GM21576 (cell line): ENCODE measurements around the gene GPER1.

Experiments used
- ATAC-seq: cut with Tn5 transposase; IDR thresholded peaks from one replicate; pipeline ENCODE4 v1.9.1; 2021; ENCODE audit warnings: mild to moderate bottlenecking, moderate library complexity; ENCODE audit not compliant: unreplicated experiment

GPER1 gene

DNA sequence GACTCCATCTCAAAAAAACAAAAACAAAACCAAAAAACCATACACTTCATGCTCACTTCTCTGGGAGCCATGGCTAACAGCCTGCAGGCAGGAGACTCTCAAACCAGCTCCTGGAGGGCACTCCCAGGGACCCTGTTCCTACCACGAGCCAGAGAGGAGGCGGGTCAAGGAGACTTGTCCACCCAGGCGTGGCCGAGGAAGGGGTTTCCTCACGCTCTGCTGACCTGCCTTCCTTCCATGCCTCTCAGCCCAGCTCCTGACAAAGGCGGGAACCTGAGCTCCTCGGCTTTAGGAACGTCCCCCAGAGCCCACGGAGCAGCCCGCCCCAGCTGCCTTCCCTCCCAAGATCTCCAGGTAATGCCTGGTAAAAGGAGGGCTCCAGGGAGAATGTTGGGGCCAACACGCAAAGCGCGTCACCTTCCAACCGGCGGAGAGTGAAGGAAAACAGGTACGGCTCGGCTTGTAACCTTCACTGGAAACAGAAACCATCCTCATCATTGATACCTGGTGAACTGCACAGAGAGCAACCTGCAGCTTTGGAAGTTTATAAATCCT lies 34.0 kb upstream of the GPER1 start:
- ATAC-seq, result no peak

DNA sequence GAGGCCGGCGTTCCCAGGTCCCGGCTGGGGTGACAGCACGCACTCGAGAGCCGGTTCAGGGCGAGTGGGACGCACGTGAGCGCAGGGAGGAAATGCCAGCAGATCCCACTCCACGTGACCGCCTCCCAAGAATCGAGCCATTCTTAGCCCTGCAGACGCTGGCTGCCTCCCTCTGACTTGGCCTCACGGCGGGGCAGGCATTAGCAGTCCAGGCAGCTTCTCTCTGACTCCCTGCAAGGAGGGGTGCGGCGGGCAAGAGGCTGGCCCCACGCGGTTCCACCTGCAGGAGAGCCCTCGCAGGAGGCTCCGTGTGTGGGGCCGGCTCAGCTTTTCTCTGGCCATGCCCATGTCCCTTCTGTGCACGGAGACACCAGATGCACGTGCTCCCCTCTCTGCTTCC lies 33.5 kb upstream of the GPER1 start:
- no peak for ATAC-seq

DNA sequence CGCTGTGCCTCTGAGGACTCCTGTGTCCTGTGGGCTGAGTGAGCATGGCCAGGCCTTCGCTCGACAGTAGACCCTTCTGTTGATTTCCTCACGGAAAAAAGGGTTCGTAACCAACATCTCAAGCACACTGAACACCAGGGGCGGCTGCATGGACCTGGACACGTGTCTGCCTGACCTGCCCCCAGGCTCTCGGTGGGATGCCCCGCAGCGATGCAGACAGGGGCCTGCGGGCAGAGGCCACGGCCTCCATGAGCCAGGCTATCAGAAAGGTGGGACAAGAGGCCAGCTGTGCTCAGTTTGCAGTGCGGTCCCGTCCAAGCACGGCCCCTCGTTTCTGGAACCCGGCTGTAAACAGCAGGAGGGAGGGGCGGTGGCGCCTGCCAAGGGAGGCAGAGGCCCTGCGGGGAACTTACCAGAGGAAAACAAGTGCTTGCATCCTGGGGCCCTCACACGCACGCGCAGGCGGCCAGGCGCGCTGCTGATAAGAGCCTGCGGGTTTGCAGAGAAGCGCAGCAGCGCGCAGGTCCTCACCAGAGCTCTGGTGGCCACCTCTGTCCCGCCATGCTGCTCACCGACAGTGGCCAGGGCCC lies 33.0 kb upstream of the GPER1 start:
- ATAC-seq, result no peak

DNA sequence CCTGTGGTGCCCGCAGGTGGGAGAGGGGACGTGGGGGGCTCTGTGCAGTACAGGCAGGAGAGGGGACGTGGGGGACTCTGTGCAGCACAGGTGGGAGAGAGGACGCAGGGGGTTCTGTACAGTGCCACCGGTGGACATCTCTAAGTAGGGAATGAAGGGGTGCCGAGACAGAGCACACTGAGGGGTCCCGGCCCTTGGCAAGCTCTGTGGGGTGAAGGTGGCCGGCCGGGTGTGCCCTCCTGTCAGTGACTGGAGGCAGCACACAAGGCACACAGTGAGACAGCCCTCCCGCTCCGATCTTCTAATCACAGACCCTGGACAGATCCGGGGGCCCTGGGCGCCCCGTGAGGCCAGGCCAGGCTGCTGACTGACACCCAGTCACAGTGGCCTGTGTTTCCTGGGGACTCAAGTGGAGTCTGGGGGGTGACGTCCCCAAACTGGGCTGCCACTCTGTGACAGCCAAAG lies 32.4 kb upstream of the GPER1 start:
- no peak for ATAC-seq

DNA sequence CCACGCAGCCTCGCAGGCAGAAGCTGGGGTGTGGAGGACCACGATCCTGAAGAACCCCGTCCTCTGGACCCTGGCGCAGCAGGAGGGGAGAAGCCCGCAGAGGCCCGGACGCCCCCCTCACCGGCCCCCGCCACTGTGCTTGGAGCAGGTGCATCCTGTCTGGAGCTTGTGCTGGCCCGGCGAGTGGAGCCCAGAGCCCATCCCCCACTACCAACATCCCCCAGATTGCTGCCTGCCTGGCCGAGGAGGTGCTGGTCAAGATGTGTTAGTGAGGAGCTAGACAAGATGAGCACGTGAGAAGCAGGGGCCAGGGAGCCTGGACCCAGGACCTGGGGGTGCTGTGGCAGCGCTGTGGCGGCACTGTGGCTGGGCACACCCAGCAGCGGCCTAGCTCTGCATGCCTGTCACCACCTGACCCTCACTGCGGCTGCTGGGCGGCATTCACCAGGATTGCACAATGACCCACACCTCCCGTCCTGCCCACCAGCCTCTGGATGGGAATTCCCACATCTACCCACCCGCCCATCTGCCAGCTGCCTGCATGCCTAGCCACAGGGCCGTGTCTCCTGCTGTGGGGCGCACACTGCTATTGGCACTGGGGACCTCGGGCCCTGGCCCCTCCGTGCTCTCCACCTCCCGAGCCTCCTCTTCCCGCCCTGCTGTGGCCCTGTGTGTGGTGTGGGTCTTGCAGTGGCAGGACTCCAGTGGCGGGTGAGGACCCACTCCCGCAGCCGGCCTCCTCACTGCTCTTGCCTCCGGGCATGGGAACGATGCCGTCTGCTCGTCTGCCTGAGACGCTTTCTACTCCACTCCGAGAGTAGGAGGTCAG lies 31.7 kb upstream of the GPER1 start:
- no peak for ATAC-seq

DNA sequence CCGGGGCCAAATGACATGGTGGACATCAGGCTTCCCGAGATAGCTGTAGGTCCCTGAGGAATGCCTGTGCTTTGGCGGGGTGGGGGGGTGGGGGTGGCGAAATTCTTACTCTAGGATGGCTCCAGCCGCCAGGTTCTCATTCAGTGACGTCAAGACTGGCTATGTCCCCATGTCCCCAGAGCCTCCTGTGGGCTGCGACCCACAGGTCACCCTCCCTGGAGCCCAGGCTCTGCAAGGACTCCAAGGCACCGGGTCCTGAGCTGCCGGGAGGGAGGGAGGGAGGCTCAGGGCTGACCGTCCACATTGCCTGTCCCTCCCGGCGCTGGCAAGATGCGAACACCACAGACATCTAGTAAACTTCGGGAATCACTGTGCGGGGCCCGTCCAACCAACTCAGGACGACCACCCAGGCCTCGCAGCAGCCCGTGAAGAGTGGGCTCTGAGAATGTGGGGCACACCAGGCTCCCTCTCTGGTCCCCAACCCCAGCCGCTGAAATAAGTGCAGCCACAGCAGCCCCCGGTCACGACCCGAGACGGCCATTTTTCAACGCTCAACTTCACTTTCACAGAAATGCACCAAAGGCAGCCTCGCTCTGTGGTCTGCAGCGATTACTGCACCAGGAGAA lies 31.0 kb upstream of the GPER1 start:
- no peak for ATAC-seq

DNA sequence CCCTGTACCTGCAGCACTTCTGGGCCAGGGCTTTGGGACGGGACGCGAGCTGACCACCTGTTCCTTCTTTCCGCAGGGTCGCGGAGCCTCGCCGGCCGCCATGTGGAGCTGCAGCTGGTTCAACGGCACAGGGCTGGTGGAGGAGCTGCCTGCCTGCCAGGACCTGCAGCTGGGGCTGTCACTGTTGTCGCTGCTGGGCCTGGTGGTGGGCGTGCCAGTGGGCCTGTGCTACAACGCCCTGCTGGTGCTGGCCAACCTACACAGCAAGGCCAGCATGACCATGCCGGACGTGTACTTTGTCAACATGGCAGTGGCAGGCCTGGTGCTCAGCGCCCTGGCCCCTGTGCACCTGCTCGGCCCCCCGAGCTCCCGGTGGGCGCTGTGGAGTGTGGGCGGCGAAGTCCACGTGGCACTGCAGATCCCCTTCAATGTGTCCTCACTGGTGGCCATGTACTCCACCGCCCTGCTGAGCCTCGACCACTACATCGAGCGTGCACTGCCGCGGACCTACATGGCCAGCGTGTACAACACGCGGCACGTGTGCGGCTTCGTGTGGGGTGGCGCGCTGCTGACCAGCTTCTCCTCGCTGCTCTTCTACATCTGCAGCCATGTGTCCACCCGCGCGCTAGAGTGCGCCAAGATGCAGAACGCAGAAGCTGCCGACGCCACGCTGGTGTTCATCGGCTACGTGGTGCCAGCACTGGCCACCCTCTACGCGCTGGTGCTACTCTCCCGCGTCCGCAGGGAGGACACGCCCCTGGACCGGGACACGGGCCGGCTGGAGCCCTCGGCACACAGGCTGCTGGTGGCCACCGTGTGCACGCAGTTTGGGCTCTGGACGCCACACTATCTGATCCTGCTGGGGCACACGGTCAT lies 30.3 kb upstream of the GPER1 start:
- ATAC-seq, result no peak

DNA sequence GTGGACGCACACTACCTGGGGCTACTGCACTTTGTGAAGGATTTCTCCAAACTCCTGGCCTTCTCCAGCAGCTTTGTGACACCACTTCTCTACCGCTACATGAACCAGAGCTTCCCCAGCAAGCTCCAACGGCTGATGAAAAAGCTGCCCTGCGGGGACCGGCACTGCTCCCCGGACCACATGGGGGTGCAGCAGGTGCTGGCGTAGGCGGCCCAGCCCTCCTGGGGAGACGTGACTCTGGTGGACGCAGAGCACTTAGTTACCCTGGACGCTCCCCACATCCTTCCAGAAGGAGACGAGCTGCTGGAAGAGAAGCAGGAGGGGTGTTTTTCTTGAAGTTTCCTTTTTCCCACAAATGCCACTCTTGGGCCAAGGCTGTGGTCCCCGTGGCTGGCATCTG lies 29.6 kb upstream of the GPER1 start:
- ATAC-seq, result no peak

DNA sequence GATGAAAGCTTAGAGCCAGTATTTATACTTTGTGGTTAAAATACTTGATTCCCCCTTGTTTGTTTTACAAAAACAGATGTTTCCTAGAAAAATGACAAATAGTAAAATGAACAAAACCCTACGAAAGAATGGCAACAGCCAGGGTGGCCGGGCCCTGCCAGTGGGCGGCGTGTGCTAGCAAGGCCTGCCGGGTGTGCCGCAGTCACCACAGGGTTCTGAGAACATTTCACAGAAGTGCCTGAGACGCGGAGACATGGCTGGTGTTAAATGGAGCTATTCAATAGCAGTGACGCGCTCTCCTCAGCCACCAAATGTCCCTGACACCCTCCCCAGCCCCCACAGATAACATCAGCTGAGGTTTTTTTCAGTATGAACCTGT lies 29.1 kb upstream of the GPER1 start:
- no peak for ATAC-seq

DNA sequence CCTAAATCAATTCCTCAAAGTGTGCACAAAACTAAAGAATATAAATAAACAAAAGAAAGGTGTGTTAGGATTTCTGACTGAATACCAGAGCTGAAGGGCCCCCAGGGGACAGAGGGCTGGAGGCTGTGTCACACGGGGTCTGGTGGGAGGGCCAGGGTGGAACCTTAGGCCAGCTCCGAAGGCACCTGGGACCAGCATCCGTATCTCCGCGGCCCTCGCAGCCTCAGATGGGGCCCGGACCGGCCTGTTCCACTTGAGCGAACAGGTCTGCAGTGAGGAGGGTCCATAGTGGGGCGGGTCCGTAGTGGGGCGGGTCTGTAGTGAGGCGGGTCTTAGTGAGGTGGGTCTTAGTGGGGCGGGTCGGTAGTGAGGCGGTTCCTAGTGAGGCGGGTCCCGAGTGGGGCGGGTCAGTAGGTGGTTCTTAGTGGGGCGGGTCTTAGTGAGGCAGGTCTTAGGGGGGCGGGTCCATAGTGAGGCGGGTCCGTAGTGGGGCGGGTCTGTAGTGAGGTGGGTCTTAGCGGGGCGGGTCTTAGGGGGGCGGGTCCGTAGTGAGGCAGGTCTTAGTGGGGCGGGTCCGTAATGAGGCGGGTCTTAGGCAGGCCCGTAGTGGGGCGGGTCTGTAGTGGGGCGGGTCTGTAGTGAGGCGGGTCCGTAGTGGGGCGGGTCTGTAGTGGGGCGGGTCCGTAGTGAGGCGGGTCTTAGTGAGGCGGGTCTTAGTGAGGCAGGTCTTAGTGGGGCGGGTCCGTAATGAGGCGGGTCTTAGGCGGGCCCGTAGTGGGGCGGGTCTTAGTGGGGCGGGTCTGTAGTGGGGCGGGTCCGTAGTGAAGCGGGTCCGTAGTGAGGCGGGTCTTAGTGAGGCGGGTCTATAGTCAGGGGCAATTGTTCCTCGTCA lies 28.5 kb upstream of the GPER1 start:
- no peak for ATAC-seq

DNA sequence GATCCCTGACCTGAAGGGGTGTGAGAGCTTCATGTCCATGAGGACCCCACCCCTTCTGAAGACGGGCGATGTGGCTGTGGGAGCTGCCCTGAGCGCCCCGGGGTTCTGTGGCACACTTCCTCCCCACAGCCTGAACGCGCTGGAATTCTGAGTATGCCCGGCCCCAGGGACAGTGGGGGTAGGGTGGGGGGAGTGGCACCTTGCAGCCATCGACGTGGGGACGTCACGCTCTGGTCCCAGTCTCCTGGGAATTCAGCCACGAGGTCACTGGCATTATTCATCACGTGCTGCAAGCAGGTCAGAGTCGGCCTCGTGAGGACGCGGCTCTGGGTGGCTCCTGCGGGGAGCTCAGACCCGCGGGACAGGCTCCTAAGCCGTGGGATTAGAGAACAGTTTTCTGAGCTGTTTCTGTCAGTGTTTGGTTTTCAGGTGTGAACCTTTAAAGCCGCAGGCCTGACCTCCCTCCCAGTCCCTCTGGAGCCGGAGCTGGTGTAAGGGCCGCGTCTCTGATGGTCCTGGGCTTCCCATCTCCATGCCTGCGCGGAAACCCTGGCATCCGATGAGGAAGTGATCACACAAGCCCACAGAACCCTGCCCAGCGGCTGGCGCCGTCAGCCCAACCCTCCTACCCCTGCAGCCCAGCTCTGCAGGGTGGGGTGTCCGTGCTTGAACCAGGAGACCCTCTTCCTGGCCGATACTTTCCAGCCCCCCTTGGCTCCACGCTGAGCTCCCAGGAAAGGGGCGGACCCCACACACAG lies 27.4 kb upstream of the GPER1 start:
- no peak for ATAC-seq

DNA sequence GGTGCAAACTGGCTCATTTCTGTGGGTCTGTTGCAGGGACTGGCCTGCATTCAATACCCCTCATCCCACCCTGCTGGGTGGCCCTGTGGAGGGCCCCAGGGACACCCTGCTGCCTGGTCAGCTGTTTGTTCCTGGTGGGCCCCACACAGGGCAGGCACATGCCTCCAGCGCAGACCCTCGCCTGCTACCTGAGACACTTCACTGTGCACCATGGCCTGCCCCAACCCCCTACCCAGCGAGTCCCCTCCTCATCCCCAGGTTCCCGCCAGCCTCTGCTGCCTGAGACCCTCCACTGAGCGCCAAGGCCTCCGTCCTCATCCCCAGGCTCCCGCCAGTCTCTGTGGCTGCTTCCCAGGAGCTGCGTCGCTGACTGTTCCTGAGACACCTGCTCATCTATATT lies 26.7 kb upstream of the GPER1 start:
- ATAC-seq, result no peak

DNA sequence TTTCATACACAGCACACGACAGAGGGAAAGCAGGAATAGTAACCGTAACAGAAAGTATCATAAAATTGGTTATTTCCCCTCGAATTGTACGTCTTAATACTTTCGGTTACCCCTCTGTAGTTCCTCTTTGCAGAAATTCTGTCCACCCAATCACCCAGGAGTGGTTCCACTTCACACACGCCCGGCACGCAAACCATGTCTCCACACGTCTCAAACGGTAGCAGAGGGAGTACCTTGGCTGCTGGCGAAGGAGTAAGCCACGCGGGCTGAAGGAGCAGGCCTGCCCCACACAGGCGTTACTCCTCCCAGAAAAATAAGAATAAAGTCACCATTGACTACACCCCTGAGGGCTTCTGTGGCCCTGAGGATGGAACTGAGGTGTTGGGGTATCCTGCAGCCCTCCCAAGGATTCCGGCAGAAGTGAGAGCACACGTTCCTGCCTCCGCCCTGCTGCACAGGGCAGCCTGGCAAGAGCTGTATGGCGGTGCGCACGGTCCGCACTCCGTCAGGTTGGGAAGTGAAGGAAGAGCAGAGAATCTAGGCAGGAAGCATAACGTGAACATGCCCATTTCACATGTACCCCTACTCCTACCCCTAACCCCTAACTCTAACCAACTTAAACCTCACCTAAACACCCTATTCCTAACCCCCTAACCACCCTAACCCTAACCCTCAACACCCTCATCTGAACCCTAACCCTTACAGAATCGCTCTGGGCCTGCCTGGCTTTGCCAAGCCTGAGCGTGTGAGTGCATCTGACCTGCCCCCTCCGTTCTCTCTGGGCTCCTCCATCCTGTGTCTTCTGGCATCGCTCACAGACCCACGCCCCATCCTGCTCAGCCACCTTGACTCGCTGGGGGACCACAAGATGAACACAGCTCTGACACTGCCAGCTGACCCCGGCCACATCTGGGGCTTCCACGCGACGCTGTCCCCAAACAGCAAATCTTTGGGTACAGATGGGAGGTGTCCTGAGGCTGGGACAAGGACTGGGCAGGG lies 25.3 kb upstream of the GPER1 start:
- peak; percentile 51 for ATAC-seq

DNA sequence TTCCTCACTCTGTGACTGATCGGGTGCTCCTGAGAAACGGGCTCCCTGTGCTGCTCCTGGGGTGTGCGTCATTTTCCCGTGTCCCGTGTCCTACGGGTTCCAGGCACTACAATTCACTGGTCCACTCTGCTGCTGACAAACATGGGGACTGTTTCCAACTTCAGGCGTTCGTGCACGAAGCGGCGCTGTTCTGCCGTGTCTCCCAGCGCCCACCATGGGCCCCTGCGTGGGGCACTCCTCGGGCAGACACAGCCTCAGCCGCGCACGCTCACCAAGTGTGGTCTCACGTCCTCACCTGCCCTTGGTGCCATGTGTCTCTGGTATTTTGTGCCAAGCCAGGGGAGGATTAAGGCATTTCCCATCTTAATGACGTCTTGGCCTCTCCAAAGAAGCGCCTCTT lies 24.6 kb upstream of the GPER1 start:
- no peak for ATAC-seq

DNA sequence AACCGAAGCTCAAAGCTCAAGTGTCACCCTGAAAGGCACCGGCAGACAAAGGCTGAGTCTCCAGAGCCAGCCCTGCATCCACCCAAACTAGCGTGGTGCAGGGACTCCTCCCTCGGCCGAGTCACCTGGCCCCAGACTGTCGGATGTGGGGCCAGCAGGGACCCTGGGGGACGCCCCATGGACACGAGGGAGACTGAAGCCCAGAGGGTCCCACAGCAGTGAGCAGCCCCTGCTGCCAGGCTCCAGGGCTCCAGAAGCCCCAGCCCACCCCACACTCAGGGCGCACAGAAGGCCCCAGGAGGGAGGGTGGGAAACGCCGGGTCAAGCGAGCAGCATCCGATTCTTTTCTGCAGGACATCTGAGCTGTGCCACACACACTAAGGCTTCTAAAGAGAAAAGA lies 23.3 kb upstream of the GPER1 start:
- ATAC-seq, result no peak

DNA sequence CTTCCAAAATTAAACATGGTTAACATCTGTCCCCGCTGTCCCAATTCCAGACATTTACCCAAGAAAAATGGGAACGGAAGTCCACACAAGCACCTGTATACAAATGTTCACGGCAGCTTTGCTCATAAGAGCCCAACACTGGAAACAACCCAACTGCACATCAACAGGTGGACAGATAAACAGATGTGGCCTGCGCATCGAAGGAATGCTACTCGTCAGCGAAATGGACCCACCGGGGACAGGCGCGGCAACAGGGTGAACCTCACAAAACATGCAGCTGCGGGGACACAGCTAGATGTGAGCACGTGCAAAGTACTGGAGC lies 22.7 kb upstream of the GPER1 start:
- no peak for ATAC-seq

DNA sequence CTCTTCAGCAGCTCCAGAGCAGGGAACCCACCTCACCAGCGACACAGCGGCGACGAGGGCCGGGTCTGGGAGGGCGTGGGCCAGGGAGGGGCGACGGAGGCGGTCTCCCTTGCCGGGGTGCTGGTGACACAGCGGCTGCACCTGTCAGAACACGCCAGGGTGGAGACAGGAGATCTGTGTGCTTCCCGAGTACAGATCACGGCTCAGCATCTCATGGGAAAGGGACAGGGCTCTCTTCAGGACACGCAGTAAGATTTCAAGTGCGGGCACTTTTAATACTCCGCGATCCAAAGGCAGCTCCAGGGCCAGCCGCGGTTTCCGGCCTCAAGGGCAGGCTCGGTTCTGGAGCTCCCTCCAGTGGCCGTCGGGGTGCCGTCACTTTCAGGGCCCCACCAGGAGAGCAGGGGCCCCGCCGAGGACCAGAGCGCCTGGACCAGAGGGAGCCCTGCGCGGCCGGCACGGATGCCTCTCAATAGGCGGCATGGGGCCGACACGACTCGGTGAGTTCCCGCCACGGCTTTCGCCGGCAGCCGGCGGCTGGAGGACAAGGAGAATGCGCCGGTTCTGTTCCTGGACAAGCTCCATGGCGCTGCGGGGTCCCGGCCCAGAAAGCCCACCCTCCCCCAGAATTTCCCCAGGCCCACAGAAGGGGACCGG lies 22.2 kb upstream of the GPER1 start:
- ATAC-seq, result no peak

DNA sequence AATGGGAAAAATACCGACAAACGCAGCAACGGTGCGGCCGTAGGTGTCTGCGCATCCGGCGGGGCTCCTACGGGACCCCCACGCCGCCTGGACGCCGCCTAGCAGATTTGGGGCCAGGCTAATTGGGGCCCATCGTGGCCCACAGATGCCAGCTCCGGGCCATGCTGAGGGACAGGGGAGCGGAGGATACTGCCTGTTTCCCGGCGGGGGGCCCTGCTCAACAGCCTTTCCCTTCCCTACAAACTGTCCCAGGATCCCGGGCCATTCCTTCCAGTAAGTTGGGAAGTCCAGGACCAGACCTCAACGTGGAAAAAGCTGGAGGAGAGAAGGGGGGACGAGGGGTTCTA lies 21.7 kb upstream of the GPER1 start:
- no peak for ATAC-seq
